Spleen (tissue), 11 donors: ENCODE measurements around the gene TMTC2. TPM values are rescaled to one million over a fixed set of nuclear protein-coding genes. Genes with fewer than 3 reads are reported as not detected.
"Not testable (repeated sequence)": the region's sequence is repeated elsewhere in the genome, so short reads cannot be mapped to it uniquely, and the experiment has no call there.

Experiments
- DNase-seq: peaks from one replicate; pipeline ENCODE4 v3.0.0-alpha.2; 2020
- H3K27ac ChIP-seq, 8 donors: fragments of 200-600 bp; sonication (generic) in 7 of 8; 1 replicate in 4 of 8; 2 replicates in 4 of 8; pipeline versions ENCODE4 v1.5.0 to v1.8.0; 2016 to 2021; ENCODE audit warnings: inconsistent platforms in 4 of 8, mild to moderate bottlenecking in 4 of 8, moderate library complexity in 1 of 8
- H3K27me3 ChIP-seq, 7 donors: fragments of 200-600 bp; sonication (generic) in 6 of 7; replicated peaks in 1 of 7; 1 replicate in 4 of 7; 2 replicates in 3 of 7; pipeline versions ENCODE4 v1.5.0 to v1.8.0; 2016 to 2021; ENCODE audit warnings: inconsistent platforms in 3 of 7, mild to moderate bottlenecking in 1 of 7
- H3K36me3 ChIP-seq, 6 donors: fragments of 200-600 bp; sonication (generic) in 5 of 6; 1 replicate in 4 of 6; 2 replicates in 2 of 6; pipeline versions ENCODE4 v1.5.0 to v1.8.0; 2016 to 2021; ENCODE audit warnings: inconsistent platforms in 2 of 6
- H3K4me1 ChIP-seq, 6 donors: fragments of 200-600 bp; sonication (generic) in 5 of 6; 1 replicate in 3 of 6; 2 replicates in 3 of 6; pipeline versions ENCODE4 v1.5.0 to v1.8.0; 2016 to 2021; ENCODE audit warnings: inconsistent platforms in 3 of 6
- H3K4me3 ChIP-seq, 8 donors: fragments of 200-600 bp; sonication (generic) in 7 of 8; 1 replicate in 4 of 8; 2 replicates in 4 of 8; pipeline versions ENCODE4 v1.5.0 to v1.8.0; 2016 to 2021; ENCODE audit warnings: inconsistent platforms in 4 of 8, mild to moderate bottlenecking in 4 of 8, moderate library complexity in 2 of 8
- H3K9me3 ChIP-seq, 8 donors: fragments of 200-600 bp; sonication (generic) in 7 of 8; 1 replicate in 4 of 8; 2 replicates in 4 of 8; pipeline versions ENCODE4 v1.5.0 to v1.8.0; 2016 to 2021; ENCODE audit warnings: inconsistent platforms in 4 of 8
- CTCF ChIP-seq, 11 experiments: fragments of 200-600 bp in 7 of 11; fragments of 450-650 bp in 4 of 11; sonication (generic) in 4 of 11; IDR thresholded peaks in 8 of 11; conservative IDR thresholded peaks in 3 of 11; 1 replicate in 7 of 11; 2 replicates in 4 of 11; pipeline versions ENCODE4 v1.4.0 to v1.8.0; 2016 to 2021; ENCODE audit warnings: antibody characterized with exemption in 11 of 11, inconsistent platforms in 4 of 11, mild to moderate bottlenecking in 1 of 11
- POLR2A ChIP-seq, 3 donors: fragments of 450-650 bp; IDR thresholded peaks; one replicate each; pipeline ENCODE4 v1.5.1; 2017; ENCODE audit warnings: antibody characterized with exemption in 3 of 3, mild to moderate bottlenecking in 1 of 3
- POLR2AphosphoS5 ChIP-seq, 3 donors: sonication (generic); formaldehyde crosslinking; IDR thresholded peaks; one replicate each; pipeline ENCODE4 v1.5.1; 2017; ENCODE audit warnings: antibody characterized with exemption in 3 of 3
- WGBS, 5 donors: extraction: QIAGEN DNeasy Blood & Tissue Kit in 3 of 5; methylation state at CpG; one replicate each; pipeline versions ENCODE4 v1.1.5 to v1.1.7; 2013 to 2018; 5-methylcytosine and 5-hydroxymethylcytosine counted together
- intact Hi-C: fragments of 100-400 bp; cut with DNase I; formaldehyde crosslinking; loops from one replicate; pipeline ENCODE4 v1.15.0; 2023; ENCODE audit warnings: low total_unique reads
- polyA plus RNA-seq, 3 donors: library from polyadenylated mRNA; stranded (reverse); fragments of 200-250 nt; gene quantifications; one replicate each; pipeline ENCODE4 v1.2.1, GENCODE V29; 2013
- total RNA-seq, 7 donors: library from RNA; depleted of rRNA in 3 of 7; stranded (reverse); fragments of >200 nt in 3 of 7; fragmentation: NEBNext Ultra II Directional in 4 of 7; extraction: Animal tissue kit (Norgen Biotek cat#: 25700) in 4 of 7; gene quantifications; one replicate each; pipeline versions ENCODE4 v1.1.0 to v1.2.1, GENCODE V29; 2016 to 2021
- donor health status: healthy with polysubstance abuse.
- donor health status: DM: no; HTN: no; CAD: no; lungs with moderate emphysema.
- donor health status: DM: no; HTN: no; CAD: no.
- donor health status: Bipolar disorder and iron deficiency.
- donor health status: healthy.
- donor health status: DM: no; HTN: no; CAD: no.
- donor health status: DM: yes; HTN: yes; CAD: no.

TMTC2 gene
- total and polyA plus RNA-seq, 10 donors: 0.74 to 8.5 (median 4.0) TPM

GRCh38 chr12:82800185-82800584 is 113.5 kb downstream of the TMTC2 start:
- no peaks in the 10 kb centered on the region for H3K4me1 ChIP-seq

GRCh38 chr12:82801951-82802610 is 115.4 kb downstream of the TMTC2 start:
- Histone ChIP-seq H3K9me3 (peaks cover 0 to 5% (median 0%) of the 10 kb centered on the region in 8 donors), H3K4me3 (no peak overlapping the region), H3K4me1 (no peaks in the 10 kb centered on the region), H3K36me3 (no peaks in the 10 kb centered on the region), H3K27me3 (no peaks in the 10 kb centered on the region), H3K27ac (no peak overlapping the region)
- TF ChIP-seq POLR2AphosphoS5 (IDR thresholded peaks at IDR 0.05) (no peak), CTCF (IDR thresholded peaks at IDR 0.05 in 8 of 11, conservative IDR thresholded peaks at IDR 0.05 in 3 of 11) (no peak), POLR2A (IDR thresholded peaks at IDR 0.05) (no peak)
- 91 to 96% (median 95%) methylated on average over 9 to 27 of the region's 27 CpGs for WGBS, 5 donors
- no peak for DNase-seq
- intact Hi-C loops: no loop called here

More at GRCh38 chr12:82800185-82800584, 113.5 kb downstream of the TMTC2 start:
- Histone ChIP-seq H3K36me3 (no peaks in the 10 kb centered on the region), H3K27ac (no peak overlapping the region), H3K27me3 (no peaks in the 10 kb centered on the region), H3K4me3 (no peak overlapping the region), H3K9me3 (peaks cover 0 to 5% (median 0%) of the 10 kb centered on the region in 8 donors)
- 73 to 87% (median 82%) methylated on average over 2 of the region's 2 CpGs for WGBS, 5 donors
- no peak for DNase-seq
- intact Hi-C loops: no loop called here
- TF ChIP-seq POLR2AphosphoS5 (IDR thresholded peaks at IDR 0.05) (no peak), POLR2A (IDR thresholded peaks at IDR 0.05) (no peak)

DNA sequence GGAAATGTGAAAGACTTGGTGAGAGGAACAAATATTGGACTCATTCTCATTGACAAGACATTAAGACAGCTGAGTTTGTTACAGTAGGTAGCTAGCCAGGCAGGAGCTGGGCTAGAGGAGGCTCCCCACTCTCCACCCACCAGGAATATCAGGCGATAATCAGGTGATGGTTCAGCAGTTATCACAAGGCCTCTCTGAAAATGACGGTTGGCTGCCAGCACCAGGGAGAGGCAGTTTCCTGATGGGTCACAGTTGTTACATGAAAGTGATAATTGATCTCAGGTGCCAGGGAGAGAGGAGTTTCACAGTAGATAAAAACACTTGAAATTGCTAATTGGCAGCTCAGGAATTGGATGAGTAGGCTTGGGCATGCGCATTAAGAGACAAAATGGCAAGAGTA is 116.5 kb downstream of the TMTC2 start:
- intact Hi-C loops: no loop called here
- TF ChIP-seq POLR2AphosphoS5 (IDR thresholded peaks at IDR 0.05) (no peak), CTCF (IDR thresholded peaks at IDR 0.05 in 8 of 11, conservative IDR thresholded peaks at IDR 0.05 in 3 of 11) (no peak)
- H3K27ac ChIP-seq: no peak overlapping the region
- H3K36me3 ChIP-seq: no peaks in the 10 kb centered on the region
- H3K9me3 ChIP-seq: peaks cover 0 to 5% (median 0%) of the 10 kb centered on the region in 8 donors
- no peak for DNase-seq
- H3K4me3 ChIP-seq: no peak overlapping the region
- 75 to 90% (median 81%) methylated on average over 3 of the region's 3 CpGs for WGBS, 5 donors
- no peaks in the 10 kb centered on the region for H3K27me3 ChIP-seq
- no peaks in the 10 kb centered on the region for H3K4me1 ChIP-seq

- H3K27ac ChIP-seq: no peak overlapping the region
- no peaks in the 10 kb centered on the region for H3K36me3 ChIP-seq
- no peaks in the 10 kb centered on the region for H3K4me1 ChIP-seq
- no peak overlapping the region for H3K4me3 ChIP-seq
- TF ChIP-seq CTCF (IDR thresholded peaks at IDR 0.05 in 8 of 11, conservative IDR thresholded peaks at IDR 0.05 in 3 of 11) (no peak), POLR2A (IDR thresholded peaks at IDR 0.05) (no peak), POLR2AphosphoS5 (IDR thresholded peaks at IDR 0.05) (no peak)
- peaks cover 0 to 5% (median 0%) of the 10 kb centered on the region in 8 donors for H3K9me3 ChIP-seq
- 87 to 99% (median 94%) methylated on average over 2 of the region's 2 CpGs for WGBS, 5 donors
- DNase-seq: no peak
- intact Hi-C loops: no loop called here
- H3K27me3 ChIP-seq: no peaks in the 10 kb centered on the region
Measured at GRCh38 chr12:82804601-82805000, 117.9 kb downstream of the TMTC2 start.

GRCh38 chr12:82805004-82805403 is 118.3 kb downstream of the TMTC2 start:
- H3K9me3 ChIP-seq, DNase-seq, H3K4me3 ChIP-seq, H3K27me3 ChIP-seq, H3K36me3 ChIP-seq, H3K27ac ChIP-seq, intact Hi-C loops, H3K4me1 ChIP-seq: not testable (repeated sequence)
- 64 to 87% (median 86%) methylated on average over 2 of the region's 2 CpGs for WGBS, 5 donors
